AG09319 (cell line): ENCODE data around the gene NDUFA11.

Experiments used
- DNase-seq: peaks from one replicate; pipeline ENCODE4 v3.0.0-alpha.2; 2010; ENCODE audit warnings: low read depth; ENCODE audit errors: extremely low read depth
- TF ChIP-seq, protein P1 (sequence below): IDR thresholded peaks from 2 replicates; pipeline ENCODE4 v1.5.1; 2011; ENCODE audit warnings: low read depth, mild to moderate bottlenecking, inconsistent platforms, low read length, moderate library complexity

NDUFA11 gene

DNA sequence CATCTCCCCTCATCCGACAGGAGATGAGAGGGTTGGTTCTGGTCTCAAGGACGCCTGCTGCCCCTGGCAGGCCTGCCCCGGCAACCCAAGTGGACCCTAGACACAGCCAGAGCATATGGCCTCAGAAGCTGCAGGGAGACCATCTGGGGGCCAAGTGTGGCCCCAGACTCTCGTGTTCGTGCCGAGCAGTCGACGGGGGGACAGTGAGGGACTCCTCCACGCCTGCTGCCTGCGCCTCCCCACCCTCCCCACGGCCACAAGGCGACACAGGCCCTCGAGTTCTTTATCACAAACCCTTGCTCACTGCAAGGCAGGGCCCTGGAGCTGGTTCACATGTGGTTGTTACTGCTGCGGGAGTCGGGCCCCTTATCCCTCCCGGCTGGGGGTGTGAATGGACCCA, 19.8 kb upstream of the NDUFA11 start:
- no peak for DNase-seq
- TF ChIP-seq, protein P1, sequence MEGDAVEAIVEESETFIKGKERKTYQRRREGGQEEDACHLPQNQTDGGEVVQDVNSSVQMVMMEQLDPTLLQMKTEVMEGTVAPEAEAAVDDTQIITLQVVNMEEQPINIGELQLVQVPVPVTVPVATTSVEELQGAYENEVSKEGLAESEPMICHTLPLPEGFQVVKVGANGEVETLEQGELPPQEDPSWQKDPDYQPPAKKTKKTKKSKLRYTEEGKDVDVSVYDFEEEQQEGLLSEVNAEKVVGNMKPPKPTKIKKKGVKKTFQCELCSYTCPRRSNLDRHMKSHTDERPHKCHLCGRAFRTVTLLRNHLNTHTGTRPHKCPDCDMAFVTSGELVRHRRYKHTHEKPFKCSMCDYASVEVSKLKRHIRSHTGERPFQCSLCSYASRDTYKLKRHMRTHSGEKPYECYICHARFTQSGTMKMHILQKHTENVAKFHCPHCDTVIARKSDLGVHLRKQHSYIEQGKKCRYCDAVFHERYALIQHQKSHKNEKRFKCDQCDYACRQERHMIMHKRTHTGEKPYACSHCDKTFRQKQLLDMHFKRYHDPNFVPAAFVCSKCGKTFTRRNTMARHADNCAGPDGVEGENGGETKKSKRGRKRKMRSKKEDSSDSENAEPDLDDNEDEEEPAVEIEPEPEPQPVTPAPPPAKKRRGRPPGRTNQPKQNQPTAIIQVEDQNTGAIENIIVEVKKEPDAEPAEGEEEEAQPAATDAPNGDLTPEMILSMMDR, result no peak

- TF ChIP-seq, protein P1, result no peak
- DNase-seq, result no peak
Measured at GRCh38 chr19:5922161-5922545, 18.6 kb upstream of the NDUFA11 start.

DNA sequence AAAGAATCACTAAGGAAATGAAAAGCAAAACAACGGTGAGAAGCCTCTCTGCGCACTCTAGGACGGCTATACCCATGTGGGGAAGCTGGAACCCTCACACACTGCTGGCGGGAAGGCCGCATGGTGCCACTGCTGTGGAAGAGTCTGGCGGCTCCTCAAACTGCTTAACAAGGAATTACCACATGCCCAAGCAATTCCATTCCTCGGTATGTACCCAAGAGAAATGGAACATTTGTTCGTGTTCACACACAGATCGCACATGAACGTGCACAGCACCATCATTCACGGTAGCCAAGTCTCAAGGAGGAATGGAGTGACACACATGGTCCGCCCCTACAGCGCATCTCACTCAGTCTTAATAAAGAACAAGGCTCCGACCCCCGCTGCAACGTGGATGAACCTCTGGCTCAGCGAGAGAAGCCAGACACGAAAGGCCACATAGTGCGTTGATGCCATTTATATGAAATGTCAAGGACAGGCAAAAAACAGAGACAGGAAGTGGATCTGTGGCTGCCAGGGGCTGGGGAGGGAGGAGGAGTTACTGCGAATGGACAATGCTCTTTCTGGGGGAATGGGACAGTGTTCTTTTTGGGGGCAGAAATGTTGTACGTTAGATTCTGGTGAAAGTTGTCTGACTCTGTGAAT, 18.0 kb upstream of the NDUFA11 start:
- no peak for DNase-seq
- TF ChIP-seq, protein P1, result no peak

- TF ChIP-seq, protein P1, result no peak
- no peak for DNase-seq
Measured at GRCh38 chr19:5918463-5919079, 15.0 kb upstream of the NDUFA11 start.

GRCh38 chr19:5917431-5918107, 14.0 kb upstream of the NDUFA11 start:
- TF ChIP-seq, protein P1, result no peak
- DNase-seq, result no peak

GRCh38 chr19:5916181-5916708, 12.7 kb upstream of the NDUFA11 start:
- TF ChIP-seq, protein P1, result no peak
- no peak for DNase-seq

GRCh38 chr19:5915782-5916165, 12.2 kb upstream of the NDUFA11 start:
- no peak for DNase-seq
- TF ChIP-seq, protein P1, result no peak
